Vagina (tissue), 2 donors: ENCODE data around the gene PRDM16. TPM values are rescaled to one million over a fixed set of nuclear protein-coding genes. Genes with fewer than 3 reads are reported as not detected.

Source experiments
- DNase-seq, 2 donors: peaks; one replicate each; pipeline ENCODE4 v3.0.0-alpha.2; 2017; ENCODE audit errors: extremely low spot score in 2 of 2
- H3K27ac ChIP-seq: fragments of 200-600 bp; sonication (generic); one replicate; pipeline ENCODE4 v1.5.1; 2019
- H3K27me3 ChIP-seq: fragments of 200-600 bp; sonication (generic); one replicate; pipeline ENCODE4 v1.5.1; 2019
- H3K36me3 ChIP-seq, 2 donors: fragments of 200-600 bp; sonication (generic); one replicate each; pipeline ENCODE4 v1.5.1; 2017 to 2019
- H3K4me1 ChIP-seq: fragments of 200-600 bp; sonication (generic); one replicate; pipeline ENCODE4 v1.5.1; 2019
- H3K4me3 ChIP-seq, 2 donors: fragments of 200-600 bp; sonication (generic); 1 replicate in 1 of 2; 2 replicates in 1 of 2; pipeline ENCODE4 v1.5.1; 2016 to 2019
- H3K9me3 ChIP-seq: fragments of 200-600 bp; sonication (generic); one replicate; pipeline ENCODE4 v1.5.1; 2019
- CTCF ChIP-seq, 3 experiments: fragments of 450-650 bp in 2 of 3; fragments of 200-600 bp in 1 of 3; sonication (generic) in 1 of 3; IDR thresholded peaks; one replicate each; pipeline ENCODE4 v1.5.1; 2017 to 2019; ENCODE audit warnings: antibody characterized with exemption in 3 of 3, mild to moderate bottlenecking in 2 of 3, moderate library complexity in 2 of 3
- POLR2A ChIP-seq, 2 donors: fragments of 450-650 bp; IDR thresholded peaks; one replicate each; pipeline ENCODE4 v1.6.1; 2017; ENCODE audit warnings: antibody characterized with exemption in 2 of 2, mild to moderate bottlenecking in 2 of 2, moderate library complexity in 2 of 2
- POLR2AphosphoS5 ChIP-seq, 2 donors: sonication (generic); formaldehyde crosslinking; IDR thresholded peaks; one replicate each; pipeline ENCODE4 v1.9.0; 2017; ENCODE audit warnings: antibody characterized with exemption in 2 of 2, mild to moderate bottlenecking in 2 of 2, low read depth in 1 of 2; ENCODE audit not compliant: insufficient read depth in 1 of 2
- intact Hi-C: fragments of 100-400 bp; cut with DNase I; formaldehyde crosslinking; loops from one replicate; pipeline ENCODE4 v1.15.1; 2023
- total RNA-seq: library from RNA; depleted of rRNA; stranded (reverse); fragments of >200 nt; gene quantifications from one replicate; pipeline ENCODE4 v1.2.3, GENCODE V29; 2016

The PRDM16 gene
- total RNA-seq, 1 donor from 2014 or later: 3.9 TPM

GRCh38 chr1:3304692-3305091 is 235.7 kb downstream of the PRDM16 start:
- intact Hi-C loops: no loop called here
- H3K36me3 ChIP-seq: no peaks in the 10 kb centered on the region
- DNase-seq: no peak
- no peak overlapping the region for H3K27ac ChIP-seq
- H3K4me1 ChIP-seq: no peaks in the 10 kb centered on the region
- H3K4me3 ChIP-seq: no peak overlapping the region
- no peaks in the 10 kb centered on the region for H3K27me3 ChIP-seq
- H3K9me3 ChIP-seq: no peaks in the 10 kb centered on the region
- no peak for TF ChIP-seq CTCF (IDR thresholded peaks at IDR 0.05)
- no peak for TF ChIP-seq POLR2A (IDR thresholded peaks at IDR 0.05)
- TF ChIP-seq POLR2AphosphoS5 (IDR thresholded peaks at IDR 0.05; ENCODE audit: insufficient read depth in 1 of 2, low read depth in 1 of 2): no peak

- no peak overlapping the region for H3K27ac ChIP-seq
- intact Hi-C loops: no loop called here
- no peaks in the 10 kb centered on the region for H3K4me1 ChIP-seq
- no peak for DNase-seq
- no peaks in the 10 kb centered on the region for H3K9me3 ChIP-seq
- TF ChIP-seq POLR2AphosphoS5 (IDR thresholded peaks at IDR 0.05; ENCODE audit: insufficient read depth in 1 of 2, low read depth in 1 of 2) (no peak), CTCF (IDR thresholded peaks at IDR 0.05) (no peak), POLR2A (IDR thresholded peaks at IDR 0.05) (no peak)
- no peak overlapping the region for H3K4me3 ChIP-seq
- no peaks in the 10 kb centered on the region for H3K27me3 ChIP-seq
- H3K36me3 ChIP-seq: no peaks in the 10 kb centered on the region
These were observed 236.2 kb downstream of the PRDM16 start for GRCh38 chr1:3305156-3305555.

GRCh38 chr1:3306583-3307291 is 237.7 kb downstream of the PRDM16 start:
- no peaks in the 10 kb centered on the region for H3K4me1 ChIP-seq
- no peaks in the 10 kb centered on the region for H3K36me3 ChIP-seq
- H3K4me3 ChIP-seq: no peak overlapping the region
- no peaks in the 10 kb centered on the region for H3K9me3 ChIP-seq
- no peaks in the 10 kb centered on the region for H3K27me3 ChIP-seq
- intact Hi-C loops: no loop called here
- H3K27ac ChIP-seq: no peak overlapping the region
- no peak for TF ChIP-seq CTCF (IDR thresholded peaks at IDR 0.05)
- TF ChIP-seq POLR2AphosphoS5 (IDR thresholded peaks at IDR 0.05; ENCODE audit: insufficient read depth in 1 of 2, low read depth in 1 of 2): no peak
- no peak for TF ChIP-seq POLR2A (IDR thresholded peaks at IDR 0.05)
- no peak for DNase-seq

GRCh38 chr1:3307359-3307758 is 238.4 kb downstream of the PRDM16 start:
- TF ChIP-seq POLR2AphosphoS5 (IDR thresholded peaks at IDR 0.05; ENCODE audit: insufficient read depth in 1 of 2, low read depth in 1 of 2) (no peak), POLR2A (IDR thresholded peaks at IDR 0.05) (no peak), CTCF (IDR thresholded peaks at IDR 0.05) (no peak)
- H3K27me3 ChIP-seq: no peaks in the 10 kb centered on the region
- no peak overlapping the region for H3K27ac ChIP-seq
- no peaks in the 10 kb centered on the region for H3K9me3 ChIP-seq
- DNase-seq: no peak
- H3K4me3 ChIP-seq: no peak overlapping the region
- no peaks in the 10 kb centered on the region for H3K4me1 ChIP-seq
- intact Hi-C loops: no loop called here
- H3K36me3 ChIP-seq: no peaks in the 10 kb centered on the region

- H3K36me3 ChIP-seq: no peaks in the 10 kb centered on the region
- no peaks in the 10 kb centered on the region for H3K27me3 ChIP-seq
- no peaks in the 10 kb centered on the region for H3K9me3 ChIP-seq
- intact Hi-C loops: no loop called here
- DNase-seq: no peak
- no peak for TF ChIP-seq POLR2A (IDR thresholded peaks at IDR 0.05)
- no peak for TF ChIP-seq POLR2AphosphoS5 (IDR thresholded peaks at IDR 0.05; ENCODE audit: insufficient read depth in 1 of 2, low read depth in 1 of 2)
- TF ChIP-seq CTCF (IDR thresholded peaks at IDR 0.05): no peak
- no peak overlapping the region for H3K4me3 ChIP-seq
- peaks cover 4% of the 10 kb centered on the region for H3K4me1 ChIP-seq
- H3K27ac ChIP-seq: no peak overlapping the region
These were observed 239.1 kb downstream of the PRDM16 start for GRCh38 chr1:3308053-3308452.
